ENCODE data around the gene EVC2.

Gene EVC2

DNA sequence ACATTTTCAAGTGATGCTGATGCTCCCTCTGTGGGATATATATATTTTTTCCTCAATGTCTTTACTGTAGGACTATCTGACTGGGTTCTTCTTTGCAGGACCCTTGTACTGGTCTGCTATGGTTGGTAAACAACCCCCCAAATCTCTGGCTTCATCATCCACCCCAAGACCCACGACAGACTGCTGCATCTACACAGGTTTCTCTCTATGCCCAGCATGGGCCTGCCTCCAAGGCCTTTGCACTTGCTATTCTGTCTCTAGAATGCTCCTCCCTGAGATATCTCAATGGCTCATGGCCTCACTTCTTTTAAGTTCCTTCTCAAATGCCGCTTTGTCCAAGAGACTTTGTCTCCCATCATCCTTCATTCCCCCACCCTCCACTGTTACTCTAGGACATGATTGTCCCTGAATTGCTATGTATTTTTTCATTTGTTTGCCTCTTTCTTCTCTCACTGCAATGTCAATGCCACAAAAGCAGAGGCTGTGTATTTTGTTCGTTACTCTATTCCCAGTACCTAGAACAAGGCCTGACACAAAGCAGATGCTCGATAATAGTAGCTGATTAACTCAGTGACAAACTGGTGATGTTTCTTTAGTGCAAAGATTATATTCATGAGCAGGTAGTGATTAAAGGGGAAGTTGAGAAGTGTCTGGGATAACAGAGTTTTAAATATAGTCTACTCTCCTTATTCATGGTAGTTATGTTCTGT, 9.2 kb upstream of the EVC2 start:
- no peak for TF ChIP-seq ISL1 (CRISPR knock-in tag; IDR thresholded peaks at IDR 0.05)
- no peak for TF ChIP-seq BACH2 (CRISPR knock-in tag; IDR thresholded peaks at IDR 0.05; ENCODE audit: borderline replicate concordance)
- TF ChIP-seq RARB (CRISPR knock-in tag; IDR thresholded peaks at IDR 0.05) = no peak
- TF ChIP-seq PPARA (CRISPR knock-in tag; IDR thresholded peaks at IDR 0.05; ENCODE audit: borderline replicate concordance) = no peak
- no peak for TF ChIP-seq TCF4 (CRISPR knock-in tag; IDR thresholded peaks at IDR 0.05; ENCODE audit: borderline replicate concordance)
- no peak for TF ChIP-seq CSRNP3 (CRISPR knock-in tag; IDR thresholded peaks at IDR 0.05)
- TF ChIP-seq ZC3H10 (CRISPR knock-in tag; IDR thresholded peaks at IDR 0.05) = no peak
- no peak for TF ChIP-seq CSDC2 (CRISPR knock-in tag; IDR thresholded peaks at IDR 0.05)
- TF ChIP-seq ZNF8 (CRISPR knock-in tag; IDR thresholded peaks at IDR 0.05) = no peak
- TF ChIP-seq ESRRG (CRISPR knock-in tag; IDR thresholded peaks at IDR 0.05) = no peak
- TF ChIP-seq TOX (CRISPR knock-in tag; IDR thresholded peaks at IDR 0.05; ENCODE audit: borderline replicate concordance) = no peak
- no peak for TF ChIP-seq ARNTL (CRISPR knock-in tag; IDR thresholded peaks at IDR 0.05; ENCODE audit: borderline replicate concordance, low read depth)
- no peak for TF ChIP-seq ZNF70 (CRISPR knock-in tag; IDR thresholded peaks at IDR 0.05)
- TF ChIP-seq TSHZ2 (CRISPR knock-in tag; IDR thresholded peaks at IDR 0.05) = no peak
- no peak for TF ChIP-seq ZNF565 (CRISPR knock-in tag; conservative IDR thresholded peaks at IDR 0.05; ENCODE audit: low read depth)
- no peak for TF ChIP-seq OSR1 (CRISPR knock-in tag; IDR thresholded peaks at IDR 0.05)
- no peak for TF ChIP-seq ZFP30 (CRISPR knock-in tag; IDR thresholded peaks at IDR 0.05)
- TF ChIP-seq ZFP3 (CRISPR knock-in tag; IDR thresholded peaks at IDR 0.05) = no peak
- no peak for ATAC-seq

DNA sequence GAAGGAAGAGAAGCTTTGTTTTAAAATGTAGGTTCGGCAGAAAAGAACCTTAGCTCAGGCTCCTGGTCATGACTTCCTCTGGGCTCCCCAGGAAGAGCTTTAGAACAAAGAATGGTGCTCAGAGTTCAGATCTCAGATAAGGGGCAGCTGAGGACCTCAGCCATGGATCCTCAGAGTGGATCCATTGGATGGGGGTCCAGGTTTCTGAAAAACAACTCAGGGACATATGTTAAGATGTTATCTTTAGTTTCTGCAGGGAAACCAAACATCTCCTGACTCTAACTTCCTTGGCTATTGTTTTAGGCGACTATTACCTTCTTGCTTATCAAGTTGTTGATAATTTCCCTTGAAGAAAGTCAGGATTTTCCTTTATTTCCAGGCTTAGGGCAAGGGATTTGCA, 8.0 kb upstream of the EVC2 start:
- TF ChIP-seq ZC3H10 (CRISPR knock-in tag; IDR thresholded peaks at IDR 0.05) (no peak), TCF4 (CRISPR knock-in tag; IDR thresholded peaks at IDR 0.05; ENCODE audit: borderline replicate concordance) (no peak), ISL1 (CRISPR knock-in tag; IDR thresholded peaks at IDR 0.05) (no peak), GLIS3 (CRISPR knock-in tag; IDR thresholded peaks at IDR 0.05) (no peak), ZFP30 (CRISPR knock-in tag; IDR thresholded peaks at IDR 0.05) (no peak), OSR1 (CRISPR knock-in tag; IDR thresholded peaks at IDR 0.05) (no peak), ESRRG (CRISPR knock-in tag; IDR thresholded peaks at IDR 0.05) (no peak), CSDC2 (CRISPR knock-in tag; IDR thresholded peaks at IDR 0.05) (no peak), SNAI2 (CRISPR knock-in tag; IDR thresholded peaks at IDR 0.05) (no peak)
- ATAC-seq = no peak

DNA sequence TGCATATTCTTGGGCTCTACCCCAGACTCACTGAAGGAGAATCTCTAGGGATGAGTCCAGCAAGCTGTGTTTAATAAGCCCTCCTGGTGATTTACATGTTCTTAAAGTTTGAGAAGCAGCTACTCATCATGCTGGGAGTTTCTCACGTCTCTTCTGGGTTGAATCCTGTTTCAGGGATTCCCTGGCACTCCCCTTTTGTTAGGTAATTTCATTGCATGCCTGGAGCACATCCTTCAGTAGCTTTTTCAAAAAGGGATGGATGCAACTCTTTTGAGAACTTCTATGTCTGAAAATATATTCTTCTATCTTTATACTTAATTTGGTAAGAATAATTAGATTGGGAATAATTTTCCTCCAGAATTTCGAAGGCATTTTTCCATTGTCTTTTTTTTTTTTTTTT, 7.0 kb upstream of the EVC2 start:
- ATAC-seq = no peak
- TF ChIP-seq SNAI2 (CRISPR knock-in tag; IDR thresholded peaks at IDR 0.05) (no peak), ZNF8 (CRISPR knock-in tag; IDR thresholded peaks at IDR 0.05) (no peak), PPARA (CRISPR knock-in tag; IDR thresholded peaks at IDR 0.05; ENCODE audit: borderline replicate concordance) (no peak), ISL1 (CRISPR knock-in tag; IDR thresholded peaks at IDR 0.05) (no peak), GLIS3 (CRISPR knock-in tag; IDR thresholded peaks at IDR 0.05) (no peak), CREB5 (CRISPR knock-in tag; IDR thresholded peaks at IDR 0.05; ENCODE audit: low read depth) (no peak), TSHZ2 (CRISPR knock-in tag; IDR thresholded peaks at IDR 0.05) (no peak), ESRRG (CRISPR knock-in tag; IDR thresholded peaks at IDR 0.05) (no peak), CSDC2 (CRISPR knock-in tag; IDR thresholded peaks at IDR 0.05) (no peak), ARNTL (CRISPR knock-in tag; IDR thresholded peaks at IDR 0.05; ENCODE audit: borderline replicate concordance, low read depth) (no peak), CSRNP3 (CRISPR knock-in tag; IDR thresholded peaks at IDR 0.05) (no peak), ZNF565 (CRISPR knock-in tag; conservative IDR thresholded peaks at IDR 0.05; ENCODE audit: low read depth) (no peak), ZC3H10 (CRISPR knock-in tag; IDR thresholded peaks at IDR 0.05) (no peak), TCF4 (CRISPR knock-in tag; IDR thresholded peaks at IDR 0.05; ENCODE audit: borderline replicate concordance) (no peak), TOX (CRISPR knock-in tag; IDR thresholded peaks at IDR 0.05; ENCODE audit: borderline replicate concordance) (no peak), ZFP30 (CRISPR knock-in tag; IDR thresholded peaks at IDR 0.05) (no peak), BACH2 (CRISPR knock-in tag; IDR thresholded peaks at IDR 0.05; ENCODE audit: borderline replicate concordance) (no peak)
- TF ChIP-seq, protein P1, sequence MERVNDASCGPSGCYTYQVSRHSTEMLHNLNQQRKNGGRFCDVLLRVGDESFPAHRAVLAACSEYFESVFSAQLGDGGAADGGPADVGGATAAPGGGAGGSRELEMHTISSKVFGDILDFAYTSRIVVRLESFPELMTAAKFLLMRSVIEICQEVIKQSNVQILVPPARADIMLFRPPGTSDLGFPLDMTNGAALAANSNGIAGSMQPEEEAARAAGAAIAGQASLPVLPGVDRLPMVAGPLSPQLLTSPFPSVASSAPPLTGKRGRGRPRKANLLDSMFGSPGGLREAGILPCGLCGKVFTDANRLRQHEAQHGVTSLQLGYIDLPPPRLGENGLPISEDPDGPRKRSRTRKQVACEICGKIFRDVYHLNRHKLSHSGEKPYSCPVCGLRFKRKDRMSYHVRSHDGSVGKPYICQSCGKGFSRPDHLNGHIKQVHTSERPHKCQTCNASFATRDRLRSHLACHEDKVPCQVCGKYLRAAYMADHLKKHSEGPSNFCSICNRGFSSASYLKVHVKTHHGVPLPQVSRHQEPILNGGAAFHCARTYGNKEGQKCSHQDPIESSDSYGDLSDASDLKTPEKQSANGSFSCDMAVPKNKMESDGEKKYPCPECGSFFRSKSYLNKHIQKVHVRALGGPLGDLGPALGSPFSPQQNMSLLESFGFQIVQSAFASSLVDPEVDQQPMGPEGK (CRISPR knock-in tag; IDR thresholded peaks at IDR 0.05; ENCODE audit: borderline replicate concordance) = no peak

Measured in SK-N-SH treated with all-trans-retinoic acid at 6 μM for 48 hours (cell line).